Femur (tissue), 1 donor: ENCODE data around the gene VCL.
A peak's percentile ranks its signal among the peaks of the same experiment; 100 is the strongest.
"Not testable (repeated sequence)": the region's sequence is repeated elsewhere in the genome, so short reads cannot be mapped to it uniquely, and the experiment has no call there.

Source experiments
- DNase-seq: peaks from one replicate; pipeline ENCODE4 v3.0.0-alpha.2; 2017

Gene VCL

DNA sequence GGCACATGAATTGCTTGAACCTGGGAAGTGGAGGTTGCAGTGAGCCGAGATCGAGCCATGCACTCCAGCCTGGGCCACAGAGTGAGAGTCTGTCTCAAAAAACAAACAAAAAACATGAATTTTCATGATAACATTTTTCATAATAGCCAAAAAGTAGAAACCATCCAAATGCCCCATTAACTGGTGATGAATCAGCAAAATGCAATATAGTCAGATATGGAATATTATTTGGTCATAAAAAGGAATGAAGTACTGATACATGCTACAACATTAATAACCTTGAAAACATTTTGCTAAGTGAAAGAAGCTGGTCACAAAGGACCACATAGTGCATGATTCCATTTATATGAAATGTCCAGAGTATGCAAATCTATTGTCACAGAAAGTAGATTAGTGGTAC is 24.5 kb upstream of the VCL start:
- no peak for DNase-seq

DNA sequence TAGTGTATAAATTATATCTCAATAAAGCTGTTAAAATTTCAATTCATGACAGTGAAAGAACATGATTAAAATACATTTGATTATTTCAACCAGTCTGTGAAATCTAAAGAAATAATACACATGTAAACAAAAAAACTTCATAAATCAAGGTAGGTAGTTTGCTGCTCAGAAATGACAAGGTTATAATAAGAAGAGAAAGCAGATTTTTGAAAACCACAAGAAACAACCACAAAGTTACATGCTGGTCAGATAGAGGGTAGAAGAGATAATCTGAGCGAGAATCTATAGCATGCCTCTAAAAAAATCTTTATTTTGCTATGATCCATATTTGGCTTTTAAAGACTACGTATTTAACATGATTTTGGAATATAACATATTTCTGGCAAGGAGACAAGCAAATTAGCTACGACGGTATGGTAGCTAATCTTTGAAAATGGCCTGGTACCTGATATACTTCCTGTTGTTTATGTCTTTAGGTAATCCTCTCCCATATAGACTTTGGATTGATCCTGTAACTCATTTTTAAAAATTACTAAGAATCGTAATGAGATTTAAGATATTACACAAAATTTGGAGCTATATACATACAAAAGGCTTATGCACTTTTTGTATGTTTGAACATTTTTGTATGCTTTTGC is 23.5 kb upstream of the VCL start:
- no peak for DNase-seq

DNA sequence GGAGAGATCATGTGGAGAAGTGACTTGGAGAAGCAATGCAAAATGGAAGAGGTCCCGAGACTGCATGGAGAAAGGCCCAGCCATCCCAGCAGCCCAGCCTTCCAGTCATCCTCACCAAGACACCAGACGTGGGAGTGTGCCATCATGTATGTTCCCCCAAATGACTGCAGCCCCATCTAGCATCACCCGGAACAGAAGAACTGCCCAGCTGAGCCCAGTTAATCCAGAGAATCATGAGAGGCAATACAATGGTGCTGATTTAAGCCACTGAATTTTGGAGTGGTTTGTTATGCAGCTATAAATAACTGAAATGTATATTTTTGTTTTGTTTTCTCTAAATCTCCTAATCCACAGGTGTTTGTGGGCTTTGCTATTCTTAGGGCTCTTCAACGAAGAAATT is 22.5 kb upstream of the VCL start:
- DNase-seq, result no peak

DNA sequence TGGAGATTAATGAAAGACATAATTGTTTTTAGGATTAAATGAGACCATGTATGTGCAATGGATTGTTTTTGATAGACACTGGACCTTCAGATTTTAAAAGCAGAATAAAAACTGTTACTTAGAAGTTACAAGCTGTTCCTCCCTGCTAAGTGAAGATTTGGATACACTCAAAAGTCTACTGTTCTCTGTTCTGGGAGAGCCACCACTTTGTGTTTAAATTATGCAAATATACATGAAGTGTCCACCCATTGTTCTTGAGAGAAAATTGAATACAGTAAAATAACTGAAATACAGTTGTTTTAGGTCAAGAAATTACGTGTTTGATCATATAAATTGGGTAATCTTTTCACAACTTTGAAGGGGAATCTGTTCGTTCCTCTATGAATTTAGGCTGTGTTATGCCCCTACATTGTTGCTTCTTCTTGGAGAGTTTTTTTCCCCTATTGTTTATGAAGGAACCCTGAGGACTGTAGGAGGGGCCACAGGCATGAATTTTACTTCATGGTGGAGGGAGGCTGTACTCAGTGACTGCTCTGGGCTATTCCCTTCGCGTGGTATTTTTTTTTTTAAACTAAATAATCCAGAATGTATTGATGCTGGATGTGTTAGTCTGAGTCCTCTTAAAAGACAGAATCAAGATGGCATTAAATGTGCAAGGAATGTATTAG is 18.6 kb upstream of the VCL start:
- DNase-seq, result no peak

DNA sequence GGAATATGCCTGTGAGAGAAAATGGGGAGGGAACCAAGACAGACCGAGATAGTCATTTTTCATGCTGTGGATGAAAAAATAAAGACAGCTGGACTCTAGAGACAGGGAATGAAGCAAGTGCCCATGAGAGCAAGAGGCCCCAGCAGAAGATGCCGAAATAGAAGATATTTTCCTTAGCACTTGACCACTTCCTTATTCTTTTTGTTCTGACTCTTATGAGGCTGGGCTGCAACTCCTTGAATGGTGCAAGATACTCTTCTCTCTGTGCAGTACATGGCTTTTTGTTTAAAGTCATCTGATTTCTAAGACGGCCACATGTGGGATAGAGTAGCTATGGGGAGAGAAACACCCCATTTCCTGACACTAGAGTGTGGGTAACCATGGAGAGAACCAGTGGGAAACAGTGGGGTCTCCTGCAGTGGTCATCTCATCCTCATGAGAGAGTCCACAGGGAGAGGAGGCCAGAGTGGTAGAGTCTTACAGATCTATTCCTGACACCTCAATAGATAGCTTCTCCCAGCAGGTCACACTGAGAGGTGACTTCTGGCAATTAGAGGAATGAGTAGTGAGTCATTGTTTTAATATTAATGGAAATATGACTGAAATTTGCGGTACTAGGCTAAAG is 18.0 kb upstream of the VCL start:
- no peak for DNase-seq

DNA sequence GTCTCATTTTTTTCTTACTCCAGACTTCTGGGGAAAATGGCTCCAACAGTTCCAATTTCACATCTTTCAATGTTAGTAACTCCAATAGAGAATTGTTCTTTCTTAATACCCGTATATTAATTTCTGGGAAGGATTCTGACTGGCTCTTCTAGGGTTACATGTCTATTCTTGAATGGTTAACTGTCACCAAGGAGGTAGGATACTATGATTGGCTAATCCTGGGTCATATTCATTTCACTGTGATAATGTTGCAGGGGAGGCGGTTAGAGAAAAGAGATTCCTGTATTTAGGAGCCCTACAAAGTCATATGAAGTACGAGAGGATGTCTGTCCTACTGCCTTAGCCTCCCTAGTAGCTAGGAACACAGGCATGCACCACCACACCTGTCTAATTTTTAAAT is 16.1 kb upstream of the VCL start:
- no peak for DNase-seq

DNA sequence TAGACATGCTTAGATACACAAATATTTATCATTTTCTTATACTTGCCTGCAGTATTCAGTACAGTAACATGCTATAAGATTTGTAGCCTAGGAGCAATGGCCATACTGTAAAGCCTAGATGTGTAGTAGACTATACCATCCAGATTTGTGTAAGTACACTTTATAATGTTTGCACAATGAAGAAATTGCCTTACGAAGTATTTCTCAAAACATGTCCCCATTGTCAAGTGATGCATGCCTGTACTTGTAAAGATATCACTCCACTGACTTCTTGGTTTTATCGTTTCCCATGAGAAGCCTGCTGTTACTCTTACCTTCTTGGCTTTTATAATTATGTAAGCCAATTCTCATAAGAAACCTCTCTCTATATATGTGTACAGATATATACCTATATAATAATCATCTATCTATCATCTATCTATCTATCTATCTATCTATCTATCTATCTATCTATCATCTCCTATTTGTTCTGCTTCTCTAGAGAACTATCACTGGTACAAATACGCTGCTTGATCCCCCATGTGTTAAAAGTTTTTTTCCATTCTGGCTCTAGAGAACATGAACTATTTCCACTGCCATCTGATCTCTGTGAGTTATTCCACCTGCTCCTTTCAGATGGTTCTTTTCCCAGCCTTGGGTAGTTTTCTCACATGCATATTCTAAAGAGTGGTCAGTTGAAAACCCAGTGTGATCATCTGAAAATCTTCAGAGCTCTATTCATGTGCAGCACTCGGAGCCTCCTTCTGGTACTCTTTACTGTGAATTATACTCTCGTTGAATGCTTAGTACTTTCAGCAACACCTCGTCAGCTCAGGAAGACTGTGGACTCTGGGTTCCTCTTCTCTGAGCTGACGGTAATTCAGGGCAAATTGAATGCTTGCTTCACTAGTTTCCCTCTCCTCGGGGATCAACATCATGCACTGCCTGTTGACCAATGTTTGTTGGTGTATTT is 14.5 kb upstream of the VCL start:
- no peak for DNase-seq

DNA sequence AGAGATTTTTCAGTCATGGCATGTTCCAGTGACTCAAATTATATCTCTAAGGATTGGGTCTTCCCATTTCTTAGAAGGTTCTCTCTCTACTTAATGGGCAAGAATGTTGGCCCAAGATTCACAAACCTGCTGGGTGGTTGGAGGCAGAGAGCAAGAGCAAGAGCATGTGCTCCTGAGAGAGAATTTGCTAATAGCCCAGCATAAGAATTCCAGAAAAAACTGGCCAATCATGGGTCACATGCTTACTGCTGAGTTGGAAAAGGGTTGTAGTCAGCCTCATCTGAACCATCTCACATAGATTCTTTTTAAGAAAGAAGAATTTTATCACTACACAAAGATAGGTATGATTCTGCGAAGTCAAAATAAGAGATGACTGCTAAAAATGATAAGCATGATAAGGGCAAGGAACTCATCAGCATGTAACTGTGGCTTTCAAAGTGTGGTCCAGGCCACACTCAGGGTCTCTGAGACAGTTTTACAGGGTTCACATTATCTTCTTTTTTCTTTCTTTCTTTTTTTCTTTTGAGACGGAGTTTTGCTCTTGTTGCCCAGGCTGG is 8.2 kb upstream of the VCL start:
- DNase-seq, result no peak

DNA sequence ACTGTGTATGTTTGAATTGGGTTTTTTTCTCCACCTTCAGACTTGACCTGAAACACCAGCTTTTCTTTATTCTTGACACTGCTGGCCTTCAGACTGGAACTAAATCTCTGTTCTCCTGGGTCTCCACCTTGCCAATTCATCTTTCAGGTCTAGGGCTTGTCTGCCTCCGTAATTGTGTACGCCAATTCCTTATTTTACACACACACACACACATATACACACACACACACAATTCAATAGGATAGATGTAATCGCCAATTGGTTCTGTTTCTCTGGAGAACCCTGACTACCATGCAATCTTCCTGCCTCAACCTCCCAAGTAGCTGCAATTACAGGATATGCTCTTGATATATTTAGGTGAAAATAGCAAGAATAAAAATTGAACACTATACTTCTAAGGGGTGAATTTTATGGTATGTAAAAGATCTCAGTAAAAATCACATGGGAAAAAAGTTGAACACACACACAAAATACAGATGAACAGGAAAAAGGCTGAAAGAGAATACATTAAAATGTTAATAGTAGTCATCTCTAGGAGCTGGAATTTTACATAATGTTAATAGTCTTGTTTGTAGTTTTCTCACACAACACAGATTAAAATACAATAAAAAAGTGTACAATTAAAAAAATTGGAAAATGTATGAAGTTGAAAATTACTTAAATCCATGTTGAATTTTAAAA is 6.6 kb upstream of the VCL start:
- DNase-seq, result no peak

DNA sequence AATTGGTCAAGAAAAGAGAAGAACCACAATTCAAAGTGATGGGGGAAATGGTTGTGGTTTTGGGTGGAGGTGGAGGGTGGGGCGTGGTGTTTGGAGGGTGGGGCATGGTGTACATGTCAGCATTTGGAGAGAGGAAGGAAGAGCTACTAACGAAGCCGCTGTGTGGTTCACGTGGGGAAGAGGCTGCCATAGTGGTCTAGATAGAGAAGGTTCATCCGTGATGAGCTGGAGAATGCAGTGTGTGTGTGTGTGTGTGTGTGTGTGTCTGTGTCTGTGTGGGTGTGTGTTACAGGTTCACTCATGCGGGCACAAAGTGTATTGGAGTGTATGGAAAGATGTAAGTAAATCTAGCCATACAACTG is 6.1 kb upstream of the VCL start:
- peak; percentile 45 for DNase-seq

DNA sequence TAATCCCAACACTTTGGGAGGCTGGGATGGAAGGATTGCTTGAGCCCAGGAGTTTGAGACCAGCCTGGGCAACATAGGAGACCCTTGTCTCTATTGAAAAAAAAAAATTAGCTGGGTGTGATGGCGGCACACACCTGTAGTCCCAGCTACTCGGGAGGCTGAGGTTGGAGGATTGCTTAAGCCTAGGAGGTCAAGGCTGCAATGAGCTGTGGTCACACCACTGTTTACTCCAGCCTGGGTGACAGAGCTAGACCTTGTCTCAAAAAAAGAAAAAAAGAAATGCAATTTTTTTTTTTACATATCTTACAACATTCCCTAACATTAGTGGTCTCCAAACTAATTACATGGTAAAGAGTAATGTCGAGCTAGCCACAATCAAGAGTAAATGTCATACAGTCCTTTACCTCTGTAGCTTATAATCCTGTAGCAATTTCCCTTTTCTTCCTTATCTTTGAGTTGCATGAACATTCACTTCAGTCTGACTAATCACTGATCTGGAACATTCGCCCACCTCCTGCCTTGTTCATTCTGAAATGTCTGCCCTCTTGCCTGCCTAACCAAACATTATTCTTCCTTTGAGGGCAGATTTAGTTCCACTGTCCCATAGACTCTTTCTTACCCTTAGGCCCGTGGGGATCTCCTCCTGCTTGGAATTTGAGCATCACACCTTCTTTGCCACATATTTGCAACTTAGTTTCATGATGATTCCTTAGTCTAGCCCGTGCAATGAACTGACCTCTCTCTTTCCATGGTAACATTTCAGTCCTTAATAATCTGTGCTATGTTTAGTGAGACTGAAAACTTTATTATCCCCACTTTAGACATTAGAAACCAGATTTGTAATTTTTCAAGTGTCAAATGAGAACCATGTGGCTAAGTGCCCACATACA is 4.8 kb upstream of the VCL start:
- no peak for DNase-seq

DNA sequence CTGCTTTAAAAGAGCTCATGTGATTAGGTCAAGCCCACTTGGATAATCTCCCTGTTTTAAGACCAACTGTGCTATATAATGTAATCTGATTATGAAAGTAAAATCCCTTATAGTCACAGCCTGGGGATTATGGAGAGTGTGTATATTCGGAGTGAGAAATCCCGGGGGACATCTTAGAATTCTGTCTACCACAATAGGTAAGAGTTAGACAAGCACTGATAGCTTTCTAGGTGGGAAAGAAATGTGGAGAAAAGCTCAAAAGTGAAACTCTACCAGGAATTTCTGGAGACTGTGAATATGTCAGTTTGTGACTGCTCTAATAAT is 2.9 kb upstream of the VCL start:
- no peak for DNase-seq

DNA sequence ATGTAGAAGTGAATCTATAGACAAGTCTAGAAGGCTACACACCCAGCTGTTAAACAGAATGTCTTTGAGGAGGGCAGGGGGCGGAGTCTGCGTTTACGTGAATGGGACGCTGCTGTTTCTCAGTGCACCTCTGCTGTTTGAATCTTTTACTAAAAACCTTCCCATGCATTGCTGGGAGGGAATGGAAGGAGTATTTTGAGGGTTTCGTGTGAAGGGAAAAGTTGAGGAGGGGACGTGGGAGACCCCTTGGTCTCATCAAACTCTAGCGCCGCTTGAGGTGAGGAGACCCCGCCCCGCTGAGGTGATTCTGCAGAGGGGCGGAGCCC is 492 bp upstream of the VCL start:
- DNase-seq, result no peak

DNA sequence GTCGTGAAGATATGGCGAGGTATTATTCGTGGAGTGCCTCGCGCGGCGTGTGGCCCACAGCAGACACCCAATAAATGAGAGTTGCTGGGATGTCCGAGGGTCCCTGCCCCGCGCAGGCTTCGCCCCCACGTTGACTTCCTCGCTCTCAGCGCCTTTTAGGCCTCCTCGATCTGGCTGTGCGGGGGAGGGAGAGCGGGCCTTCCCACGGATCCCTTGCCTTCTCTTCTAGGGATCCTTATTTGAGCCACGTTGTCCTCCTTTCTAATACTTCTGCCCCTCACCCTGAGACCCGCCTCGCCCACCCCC is 660 bp downstream of the VCL start:
- no peak for DNase-seq

DNA sequence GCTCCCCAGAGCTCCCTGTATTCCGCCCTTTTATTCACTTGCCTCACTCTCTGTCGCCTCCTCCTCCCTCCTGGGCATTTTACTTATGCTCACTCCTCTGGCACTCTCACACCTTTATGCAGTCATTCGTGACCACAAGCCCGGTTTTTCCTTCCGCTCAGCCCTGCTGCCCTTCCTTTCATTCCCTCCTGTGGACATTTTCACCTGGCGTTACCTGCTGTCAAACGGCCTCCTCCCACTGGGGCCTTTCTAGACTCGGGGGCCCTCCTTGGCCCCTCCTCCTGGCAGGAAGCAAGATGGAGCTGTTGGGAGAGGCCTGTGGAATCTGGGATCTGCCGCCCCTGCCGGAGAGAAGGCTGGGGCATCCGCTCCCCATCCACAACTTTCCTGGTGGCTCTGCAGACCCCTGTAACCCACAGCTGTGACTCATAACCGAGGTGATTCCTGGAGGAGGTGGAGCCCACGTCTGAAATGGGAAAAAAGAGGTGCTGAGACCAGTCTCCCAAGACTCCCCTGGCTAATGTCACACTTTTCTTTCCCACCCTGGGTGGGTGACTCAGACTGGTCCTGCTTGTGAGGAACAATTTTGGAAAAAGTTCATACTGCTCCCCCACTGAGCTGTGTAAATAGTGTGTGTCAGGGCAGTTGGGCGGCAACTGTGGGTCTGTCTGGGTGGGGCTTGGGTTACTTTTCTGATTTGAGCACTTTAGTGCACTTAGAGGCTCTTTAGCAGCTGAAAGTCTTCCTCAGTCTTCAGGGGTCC is 1.2 kb downstream of the VCL start:
- peak; percentile 85 for DNase-seq

DNA sequence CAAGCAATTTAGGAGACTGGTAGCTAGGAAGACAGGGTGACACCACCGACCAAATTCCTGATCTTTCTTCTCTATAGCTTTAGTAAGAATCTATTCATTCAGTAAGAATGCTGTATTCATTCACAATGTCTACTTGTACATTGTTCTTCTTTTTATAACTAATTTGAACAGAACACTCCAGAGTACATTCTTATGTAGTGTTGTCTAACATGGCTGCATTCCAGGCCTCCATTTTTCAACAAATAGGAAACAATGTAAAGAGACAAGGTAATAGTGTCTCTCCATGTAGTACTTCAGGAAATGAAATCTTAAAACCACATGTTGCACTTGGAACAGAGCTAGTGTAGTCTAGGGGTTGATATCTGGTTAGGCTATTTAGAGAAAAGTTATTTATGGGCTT is 1.8 kb downstream of the VCL start:
- no peak for DNase-seq

DNA sequence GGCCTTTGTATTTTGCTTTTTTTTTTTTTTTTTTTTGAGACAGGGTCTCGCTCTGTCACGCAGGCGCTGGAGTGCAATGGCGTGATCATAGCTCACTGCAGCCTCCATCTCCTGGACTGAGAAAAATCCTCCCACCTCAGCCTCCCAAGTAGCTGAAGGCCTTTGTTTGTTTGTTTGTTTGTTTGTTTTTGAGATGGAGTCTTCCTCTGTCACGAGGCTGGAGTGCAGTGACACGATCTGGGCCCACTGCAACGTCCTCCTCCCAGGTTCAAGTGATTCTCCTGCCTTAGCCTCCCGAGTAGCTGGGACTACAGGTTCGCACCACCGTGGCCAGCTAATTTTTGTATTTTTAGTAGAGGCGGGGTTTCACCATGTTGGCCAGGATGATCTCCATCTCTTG is 2.3 kb downstream of the VCL start:
- not testable (repeated sequence) for DNase-seq

DNA sequence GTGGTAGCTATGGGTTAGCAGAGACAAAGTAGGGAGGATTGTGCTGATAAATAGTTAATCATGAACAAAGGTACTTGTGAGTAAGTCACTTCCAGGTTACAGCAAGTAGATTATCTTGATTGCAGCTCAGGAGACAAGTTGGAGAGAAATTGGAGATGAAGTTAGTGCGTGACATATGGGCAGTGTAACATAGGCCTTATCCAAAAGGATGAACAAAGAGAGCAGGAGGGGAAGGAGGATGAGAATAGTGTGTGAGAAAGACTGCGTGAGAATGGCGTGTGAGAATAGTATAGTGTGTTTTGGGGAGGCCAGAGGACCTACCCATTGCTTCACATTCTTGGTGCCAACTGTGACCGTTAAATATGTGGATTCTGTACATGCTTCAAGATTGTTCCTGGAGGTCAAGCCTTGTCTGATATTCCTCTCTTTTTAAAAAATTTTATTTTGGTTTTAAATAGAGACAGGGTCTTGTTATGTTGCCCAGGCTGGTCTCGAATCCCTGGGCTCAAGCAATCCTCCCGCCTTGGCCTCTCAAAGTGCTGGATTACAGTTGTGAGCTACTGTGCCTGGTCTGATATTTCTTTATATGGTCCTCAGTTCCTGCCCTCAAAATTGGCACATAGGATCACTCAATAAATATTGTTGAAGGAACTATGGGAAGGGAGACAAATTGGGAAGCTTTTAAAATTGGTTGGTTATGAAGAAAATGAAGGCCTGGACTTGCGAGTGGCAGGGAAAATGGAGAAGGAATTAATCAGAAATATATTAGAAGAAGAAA is 3.2 kb downstream of the VCL start:
- no peak for DNase-seq

DNA sequence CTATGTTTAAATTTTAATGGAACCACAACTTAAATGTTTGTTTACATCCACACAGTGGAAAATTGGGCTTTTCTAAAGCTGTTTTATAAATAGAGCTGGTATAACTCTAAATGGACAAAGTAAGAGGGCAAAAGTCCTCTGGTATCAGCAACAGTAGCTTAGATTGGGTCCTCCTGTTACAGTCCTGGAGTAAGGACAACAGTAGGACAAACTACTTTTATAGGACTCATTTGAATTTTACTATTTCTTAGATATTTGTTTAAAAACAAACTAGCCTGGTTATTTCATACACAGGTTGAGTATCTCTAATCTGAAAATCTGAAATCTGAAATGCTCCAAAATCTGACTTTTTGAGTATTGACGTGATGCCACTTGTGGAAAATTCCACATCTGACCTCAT is 8.4 kb downstream of the VCL start:
- no peak for DNase-seq

DNA sequence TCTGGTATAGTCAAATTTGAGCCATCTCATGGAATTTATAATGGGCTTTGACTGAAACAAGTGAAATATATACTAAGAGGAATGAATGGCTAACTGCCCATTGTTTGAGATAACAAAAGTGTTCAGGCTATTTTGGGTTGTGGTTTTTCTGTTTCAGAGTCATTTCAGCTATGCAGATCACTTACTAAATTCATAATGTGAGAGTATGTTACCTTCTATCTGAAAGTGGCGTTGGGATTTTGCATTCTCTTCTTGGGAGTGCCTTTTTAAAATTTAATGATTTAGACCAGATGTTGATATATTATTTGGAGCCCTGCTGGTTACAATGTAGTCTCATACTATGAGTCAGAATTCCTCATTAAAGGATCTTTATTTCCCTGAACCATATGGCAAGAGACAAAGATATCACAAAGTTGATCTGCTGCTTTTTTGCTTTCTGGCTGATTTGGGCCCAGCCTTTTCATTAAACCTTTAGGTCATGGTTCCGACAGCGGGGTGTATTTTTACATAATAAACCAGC is 10.4 kb downstream of the VCL start:
- no peak for DNase-seq
